ENCODE data around the gene HEATR5A. TPM values are rescaled to one million over a fixed set of nuclear protein-coding genes. Genes with fewer than 3 reads are reported as not detected.
"Not testable (repeated sequence)": the region's sequence is repeated elsewhere in the genome, so short reads cannot be mapped to it uniquely, and the experiment has no call there.

HEATR5A gene
- total RNA-seq, 4 donors from 2014 or later = 33.8 to 39.9 (median 35.5) TPM

GRCh38 chr14:31340297-31341063 is 79.9 kb downstream of the HEATR5A start:
- TF ChIP-seq CTCF (IDR thresholded peaks at IDR 0.05) (no peak), POLR2AphosphoS5 (IDR thresholded peaks at IDR 0.05) (no peak), POLR2A (IDR thresholded peaks at IDR 0.05) (no peak), EP300 (IDR thresholded peaks at IDR 0.05) (no peak)
- H3K9me3 ChIP-seq = no peaks in the 10 kb centered on the region
- 39 to 58% methylated on average over 5 of the region's 5 CpGs for WGBS, 2 donors (ENCODE audit: low coverage in 1 of 2)
- peaks cover 0 to 17% (median 0%) of the 10 kb centered on the region in 3 donors for H3K4me1 ChIP-seq
- no peaks in the 10 kb centered on the region for H3K27me3 ChIP-seq
- ATAC-seq = no peak
- H3K27ac ChIP-seq = no peak overlapping the region
- H3K36me3 ChIP-seq = peaks cover 0 to 72% of the 10 kb centered on the region in 2 donors
- no peak overlapping the region for H3K4me3 ChIP-seq

- no peak for TF ChIP-seq CTCF (IDR thresholded peaks at IDR 0.05)
- TF ChIP-seq EP300 (IDR thresholded peaks at IDR 0.05) = no peak
- no peak for TF ChIP-seq POLR2A (IDR thresholded peaks at IDR 0.05)
- no peak for TF ChIP-seq POLR2AphosphoS5 (IDR thresholded peaks at IDR 0.05)
- H3K36me3 ChIP-seq = peaks cover 0 to 72% of the 10 kb centered on the region in 2 donors
- no peaks in the 10 kb centered on the region for H3K27me3 ChIP-seq
- peaks cover 0 to 17% (median 0%) of the 10 kb centered on the region in 3 donors for H3K4me1 ChIP-seq
- ATAC-seq = no peak
- H3K4me3 ChIP-seq = no peak overlapping the region
- H3K9me3 ChIP-seq = no peaks in the 10 kb centered on the region
- H3K27ac ChIP-seq = no peak overlapping the region
Observed at GRCh38 chr14:31339743-31340142, 80.6 kb downstream of the HEATR5A start.

- TF ChIP-seq POLR2AphosphoS5 (IDR thresholded peaks at IDR 0.05) = no peak
- no peak for TF ChIP-seq CTCF (IDR thresholded peaks at IDR 0.05)
- TF ChIP-seq EP300 (IDR thresholded peaks at IDR 0.05) = no peak
- TF ChIP-seq POLR2A (IDR thresholded peaks at IDR 0.05) = no peak
- H3K27ac ChIP-seq = no peak overlapping the region
- no peak overlapping the region for H3K4me3 ChIP-seq
- 70 to 90% methylated on average over 2 of the region's 2 CpGs for WGBS, 2 donors (ENCODE audit: low coverage in 1 of 2)
- ATAC-seq = no peak
- H3K27me3 ChIP-seq = no peaks in the 10 kb centered on the region
- no peaks in the 10 kb centered on the region for H3K9me3 ChIP-seq
- peaks cover 0 to 78% of the 10 kb centered on the region in 2 donors for H3K36me3 ChIP-seq
- peaks cover 0 to 17% (median 0%) of the 10 kb centered on the region in 3 donors for H3K4me1 ChIP-seq
Observed at GRCh38 chr14:31337331-31337730, 83.0 kb downstream of the HEATR5A start.

GRCh38 chr14:31336646-31337045 is 83.7 kb downstream of the HEATR5A start:
- WGBS, 2 donors (ENCODE audit: low coverage in 1 of 2) = 85 to 97% methylated on average over 4 of the region's 4 CpGs
- peaks cover 0 to 78% of the 10 kb centered on the region in 2 donors for H3K36me3 ChIP-seq

GRCh38 chr14:31331395-31331794 is 89.0 kb downstream of the HEATR5A start:
- not testable (repeated sequence) for H3K9me3 ChIP-seq, ATAC-seq, H3K27me3 ChIP-seq, H3K27ac ChIP-seq, H3K4me1 ChIP-seq, H3K4me3 ChIP-seq
- peaks cover 0 to 75% of the 10 kb centered on the region in 2 donors for H3K36me3 ChIP-seq
- 100% methylated on average over 1 of the region's 1 CpG for WGBS, 2 donors (ENCODE audit: low coverage in 1 of 2)

More at GRCh38 chr14:31336646-31337045, 83.7 kb downstream of the HEATR5A start:
- no peak for ATAC-seq
- no peak overlapping the region for H3K27ac ChIP-seq
- H3K27me3 ChIP-seq = no peaks in the 10 kb centered on the region
- no peak overlapping the region for H3K4me3 ChIP-seq
- H3K9me3 ChIP-seq = no peaks in the 10 kb centered on the region
- TF ChIP-seq EP300 (IDR thresholded peaks at IDR 0.05) = no peak
- TF ChIP-seq POLR2A (IDR thresholded peaks at IDR 0.05) = no peak
- H3K4me1 ChIP-seq = peaks cover 0 to 17% (median 0%) of the 10 kb centered on the region in 3 donors

- ATAC-seq, H3K9me3 ChIP-seq, H3K27ac ChIP-seq, H3K4me1 ChIP-seq, H3K27me3 ChIP-seq, H3K4me3 ChIP-seq: not testable (repeated sequence)
- WGBS, 2 donors (ENCODE audit: low coverage in 1 of 2) = no CpG with 5 or more reads among the region's 8 CpGs
- peaks cover 0 to 61% of the 10 kb centered on the region in 2 donors for H3K36me3 ChIP-seq
Observed at GRCh38 chr14:31329876-31330521, 90.4 kb downstream of the HEATR5A start.

Data from gastroesophageal sphincter (tissue), 4 donors.